Smooth muscle cell (in vitro differentiated cells): ENCODE measurements around the gene UGT3A1. TPM values are rescaled to one million over a fixed set of nuclear protein-coding genes. Genes with fewer than 3 reads are reported as not detected.

Source experiments
- DNase-seq: peaks from one replicate; lab custom pipeline; 2025; ENCODE audit not compliant: unreplicated experiment; lab: John Stamatoyannopoulos, UW
- H2AFZ ChIP-seq: fragments of 200-600 bp; sonication (generic); 2 replicates; pipeline ENCODE4 v1.6.0; 2016; ENCODE audit warnings: antibody characterized with exemption, low read depth, mild to moderate bottlenecking
- H3F3A ChIP-seq: fragments of 200-600 bp; sonication (generic); 2 replicates; pipeline ENCODE4 v1.6.0; 2017; ENCODE audit warnings: antibody characterized with exemption, low read depth
- H3K27ac ChIP-seq: fragments of 200-600 bp; sonication (generic); 2 replicates; pipeline ENCODE4 v1.5.1; 2016; ENCODE audit warnings: low read depth, mild to moderate bottlenecking
- H3K27me3 ChIP-seq: fragments of 200-600 bp; sonication (generic); 2 replicates; pipeline ENCODE4 v1.6.1; 2016; ENCODE audit warnings: low read depth, mild to moderate bottlenecking
- H3K36me3 ChIP-seq: fragments of 200-600 bp; sonication (generic); 2 replicates; pipeline ENCODE4 v1.5.1; 2016; ENCODE audit warnings: low read depth
- H3K4me1 ChIP-seq: fragments of 200-600 bp; sonication (generic); 2 replicates; pipeline ENCODE4 v1.5.1; 2016; ENCODE audit warnings: low read depth
- H3K4me2 ChIP-seq: fragments of 200-600 bp; sonication (generic); 2 replicates; pipeline ENCODE4 v1.6.0; 2016; ENCODE audit warnings: mild to moderate bottlenecking
- H3K4me3 ChIP-seq: fragments of 200-600 bp; sonication (generic); 2 replicates; pipeline ENCODE4 v1.5.1; 2016; ENCODE audit warnings: mild to moderate bottlenecking
- H3K79me2 ChIP-seq: fragments of 200-600 bp; sonication (generic); 2 replicates; pipeline ENCODE4 v1.6.0; 2016; ENCODE audit warnings: low read depth, mild to moderate bottlenecking
- H3K9ac ChIP-seq: fragments of 200-600 bp; sonication (generic); 2 replicates; pipeline ENCODE4 v1.6.0; 2016; ENCODE audit warnings: low read depth
- H3K9me3 ChIP-seq: fragments of 200-600 bp; sonication (generic); replicated peaks from 2 replicates; pipeline ENCODE4 v1.5.1; 2016; ENCODE audit warnings: low read depth
- H4K20me1 ChIP-seq: fragments of 200-600 bp; sonication (generic); 2 replicates; pipeline ENCODE4 v1.6.0; 2016; ENCODE audit warnings: low read depth
- CTCF ChIP-seq: fragments of 200-600 bp; sonication (generic); IDR thresholded peaks from 2 replicates; pipeline ENCODE4 v1.5.1; 2017; ENCODE audit warnings: borderline replicate concordance, mild to moderate bottlenecking, antibody characterized with exemption; ENCODE audit not compliant: insufficient read depth, poor library complexity, severe bottlenecking
- WGBS: methylation state at CpG from one replicate; pipeline ENCODE4 v1.1.7; 2016; ENCODE audit warnings: low lambda C conversion rate; 5-methylcytosine and 5-hydroxymethylcytosine counted together
- polyA plus RNA-seq: library from polyadenylated mRNA; unstranded; fragments of >200 nt; fragmentation: Nextera tagmentation; extraction: Ambion mirVana; gene quantifications from 2 replicates; pipeline ENCODE4 v1.2.1, GENCODE V29; 2016
- total RNA-seq: library from RNA; depleted of rRNA; stranded (reverse); fragments of >200 nt; gene quantifications from 2 replicates; pipeline ENCODE4 v1.2.3, GENCODE V29; 2014

Gene UGT3A1
- total and polyA plus RNA-seq, 2 experiments from 2014 or later = not detected

- no peaks in the 10 kb centered on the region for H3K27me3 ChIP-seq
- H3K27ac ChIP-seq = no peak overlapping the region
- no peak overlapping the region for H3K4me2 ChIP-seq
- no peak overlapping the region for H2AFZ ChIP-seq
- peaks cover 4% of the 10 kb centered on the region for H3K36me3 ChIP-seq
- no peak overlapping the region for H3K9ac ChIP-seq
- H3K79me2 ChIP-seq = no peaks in the 10 kb centered on the region
- H3K4me1 ChIP-seq = no peaks in the 10 kb centered on the region
- WGBS = 84% methylated on average over 5 of the region's 5 CpGs
- no peaks in the 10 kb centered on the region for H3K9me3 ChIP-seq
- H3K4me3 ChIP-seq = no peak overlapping the region
- H3F3A ChIP-seq = no peaks in the 10 kb centered on the region
- no peak for TF ChIP-seq CTCF
- no peak for DNase-seq
- no peaks in the 10 kb centered on the region for H4K20me1 ChIP-seq
Observed at GRCh38 chr5:36017622-36018021, 26.4 kb upstream of the UGT3A1 start.

- no peak overlapping the region for H2AFZ ChIP-seq
- WGBS = 87% methylated on average over 1 of the region's 1 CpG
- no peaks in the 10 kb centered on the region for H3K9me3 ChIP-seq
- no peaks in the 10 kb centered on the region for H3K4me1 ChIP-seq
- no peak for DNase-seq
- no peak for TF ChIP-seq CTCF
- no peak overlapping the region for H3K4me2 ChIP-seq
- H3K36me3 ChIP-seq = peaks cover 4% of the 10 kb centered on the region
- no peak overlapping the region for H3K4me3 ChIP-seq
- no peaks in the 10 kb centered on the region for H3K27me3 ChIP-seq
- no peaks in the 10 kb centered on the region for H3K79me2 ChIP-seq
- no peaks in the 10 kb centered on the region for H3F3A ChIP-seq
- no peak overlapping the region for H3K9ac ChIP-seq
- H4K20me1 ChIP-seq = no peaks in the 10 kb centered on the region
- H3K27ac ChIP-seq = no peak overlapping the region
Observed at GRCh38 chr5:36017004-36017403, 25.8 kb upstream of the UGT3A1 start.

GRCh38 chr5:36013182-36013581 is 22.0 kb upstream of the UGT3A1 start:
- Histone ChIP-seq H2AFZ (no peak overlapping the region), H3F3A (no peaks in the 10 kb centered on the region), H3K79me2 (no peaks in the 10 kb centered on the region), H3K9me3 (no peaks in the 10 kb centered on the region), H3K4me3 (no peak overlapping the region), H3K36me3 (peaks cover 4% of the 10 kb centered on the region), H3K4me1 (no peaks in the 10 kb centered on the region), H3K27me3 (no peaks in the 10 kb centered on the region), H4K20me1 (no peaks in the 10 kb centered on the region), H3K27ac (no peak overlapping the region), H3K9ac (no peak overlapping the region), H3K4me2 (no peak overlapping the region)
- no peak for TF ChIP-seq CTCF
- WGBS = 80% methylated on average over 2 of the region's 2 CpGs
- DNase-seq = no peak

GRCh38 chr5:36009698-36010097 is 18.5 kb upstream of the UGT3A1 start:
- Histone ChIP-seq H4K20me1 (no peaks in the 10 kb centered on the region), H3K36me3 (no peaks in the 10 kb centered on the region), H3K4me1 (no peaks in the 10 kb centered on the region), H3K27ac (no peak overlapping the region), H2AFZ (no peak overlapping the region), H3K4me3 (no peak overlapping the region), H3K9me3 (no peaks in the 10 kb centered on the region), H3K79me2 (no peaks in the 10 kb centered on the region), H3K9ac (no peak overlapping the region), H3F3A (no peaks in the 10 kb centered on the region), H3K4me2 (no peak overlapping the region), H3K27me3 (no peaks in the 10 kb centered on the region)
- TF ChIP-seq CTCF = no peak
- DNase-seq = no peak
- WGBS = 63% methylated on average over 1 of the region's 1 CpG
